Stimulated activated CD8-positive, alpha-beta memory T cell treated with anti-CD3 and anti-CD28 coated beads, Interleukin-7, amount 100 ng/mL, for 4 hours (primary cell): ENCODE measurements around the gene COA7.
A peak's percentile ranks its signal among the peaks of the same experiment; 100 is the strongest.
"Not testable (repeated sequence)": the region's sequence is repeated elsewhere in the genome, so short reads cannot be mapped to it uniquely, and the experiment has no call there.

ENCODE experiments used
- DNase-seq, 2 donors: peaks; one replicate each; pipeline ENCODE4 v3.0.0-alpha.2; 2020; ENCODE audit warnings: low read depth in 2 of 2

COA7 gene

GRCh38 chr1:52706136-52706670 lies 8.1 kb upstream of the COA7 start:
- no peak for DNase-seq

DNA sequence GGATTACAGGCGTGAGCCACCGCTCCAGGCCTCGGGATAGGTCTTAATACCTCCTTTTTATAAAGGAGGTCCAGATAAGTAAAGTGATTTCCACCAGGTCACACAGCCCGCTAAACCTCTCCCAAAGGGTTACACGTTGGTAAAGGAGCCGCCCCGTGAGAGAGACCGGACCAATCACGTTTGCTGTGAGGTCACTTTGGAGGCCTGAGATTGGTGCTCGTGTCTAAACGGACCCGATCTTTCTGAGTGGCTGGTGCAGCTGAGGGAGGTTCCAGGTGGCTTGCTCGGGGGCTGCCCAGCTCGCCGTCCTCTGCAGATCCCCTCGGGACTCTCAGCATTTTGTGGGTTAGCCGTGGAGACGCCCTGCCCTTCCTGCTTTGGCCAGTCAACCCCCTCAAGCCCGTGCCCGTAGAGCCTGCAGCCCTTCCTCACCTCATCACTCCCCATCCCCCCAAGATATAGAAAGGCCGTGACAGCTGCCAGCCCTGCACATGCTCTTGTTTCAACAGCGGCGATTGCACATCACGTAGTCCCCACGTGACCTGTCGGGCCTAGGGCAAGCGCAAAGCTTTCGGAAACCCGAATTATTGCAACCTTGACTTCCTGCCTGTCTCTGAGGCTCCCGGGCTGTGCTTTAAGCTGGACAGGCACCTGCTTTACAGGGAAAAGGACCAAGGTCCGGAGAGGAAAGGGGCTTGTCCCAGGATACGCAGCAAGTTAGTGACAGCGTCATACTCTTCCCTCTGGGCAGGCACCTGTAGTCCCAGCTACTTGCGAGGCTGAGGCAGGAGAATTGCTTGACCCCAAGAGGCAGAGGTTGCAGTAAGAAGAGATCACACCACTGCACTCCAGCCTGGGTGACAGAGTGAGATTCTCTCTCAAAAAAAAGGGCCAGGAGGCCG lies 5.0 kb upstream of the COA7 start:
- peak; percentile 71 to 72 for DNase-seq

DNA sequence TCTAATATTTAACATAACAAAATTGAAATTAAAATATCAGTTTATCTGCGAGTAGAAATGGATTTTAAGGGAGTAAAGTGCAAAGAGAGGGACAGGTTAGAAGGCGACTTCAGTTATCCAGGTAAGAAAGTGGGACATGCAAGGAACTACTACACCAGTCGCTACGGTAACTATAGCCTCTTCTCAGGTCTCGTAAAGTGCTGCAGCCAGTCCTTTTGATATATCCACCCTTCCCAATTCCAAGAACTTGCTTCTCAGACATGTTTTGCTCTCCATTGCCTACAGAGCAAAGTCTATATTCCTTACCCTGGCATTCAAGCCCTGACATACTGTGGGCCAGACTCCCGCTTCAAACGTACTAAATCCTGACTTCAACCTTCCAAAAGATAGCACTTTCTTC lies 2.5 kb downstream of the COA7 start:
- no peak for DNase-seq

- DNase-seq: no peak
These were observed 4.3 kb downstream of the COA7 start for GRCh38 chr1:52693843-52694242.

GRCh38 chr1:52693351-52693750 lies 4.8 kb downstream of the COA7 start:
- not testable (repeated sequence) for DNase-seq

DNA sequence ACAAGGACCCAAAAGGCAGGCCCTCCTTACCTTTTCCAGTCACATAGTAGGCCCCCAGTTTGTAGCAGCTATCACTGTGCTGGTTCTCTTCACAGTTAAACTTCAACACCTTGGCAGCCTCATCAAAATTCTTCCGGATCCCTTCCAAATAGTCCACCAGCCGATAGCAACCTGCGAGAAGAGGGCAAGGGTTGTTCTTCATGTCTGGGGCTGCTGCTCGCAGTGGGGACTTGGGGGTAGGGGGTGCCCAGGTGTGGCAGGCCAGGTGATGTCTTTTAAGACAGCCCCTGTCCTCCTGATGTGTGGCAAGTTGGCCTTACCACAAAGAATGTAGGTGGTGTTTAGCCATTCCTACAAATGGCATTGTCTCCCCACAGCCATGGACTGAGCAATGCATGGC lies 5.5 kb downstream of the COA7 start:
- no peak for DNase-seq

- no peak for DNase-seq
These were observed 6.3 kb downstream of the COA7 start for GRCh38 chr1:52691821-52692220.

- no peak for DNase-seq
These were observed 11.3 kb downstream of the COA7 start for GRCh38 chr1:52686830-52687229.

DNA sequence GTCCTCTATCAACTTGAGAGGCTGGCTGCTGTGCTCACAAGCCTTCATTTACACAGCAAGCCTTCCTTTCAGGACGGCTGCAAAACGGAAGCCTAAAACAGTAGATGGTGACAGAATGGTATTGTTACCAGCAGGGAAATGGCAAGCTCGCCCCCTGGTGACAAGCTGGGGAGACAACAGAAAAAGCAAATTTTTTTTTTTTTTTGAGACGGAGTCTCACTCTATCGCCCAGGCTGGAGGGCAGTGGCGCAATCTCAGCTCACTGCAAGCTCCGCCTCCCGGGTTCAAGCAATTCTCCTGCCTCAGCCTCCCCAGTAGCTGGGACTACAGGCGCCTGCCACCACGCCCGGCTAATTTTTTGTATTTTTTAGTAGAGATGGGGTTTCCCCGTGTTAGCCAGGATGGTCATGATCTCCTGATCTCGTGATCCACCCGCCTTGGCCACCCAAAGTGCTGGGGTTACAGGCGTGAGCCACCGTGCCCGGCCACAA lies 11.8 kb downstream of the COA7 start:
- DNase-seq: peak; percentile 52 to 53

GRCh38 chr1:52684545-52684944 lies 13.6 kb downstream of the COA7 start:
- no peak for DNase-seq

- no peak for DNase-seq
These were observed 14.7 kb downstream of the COA7 start for GRCh38 chr1:52683367-52683940.

DNA sequence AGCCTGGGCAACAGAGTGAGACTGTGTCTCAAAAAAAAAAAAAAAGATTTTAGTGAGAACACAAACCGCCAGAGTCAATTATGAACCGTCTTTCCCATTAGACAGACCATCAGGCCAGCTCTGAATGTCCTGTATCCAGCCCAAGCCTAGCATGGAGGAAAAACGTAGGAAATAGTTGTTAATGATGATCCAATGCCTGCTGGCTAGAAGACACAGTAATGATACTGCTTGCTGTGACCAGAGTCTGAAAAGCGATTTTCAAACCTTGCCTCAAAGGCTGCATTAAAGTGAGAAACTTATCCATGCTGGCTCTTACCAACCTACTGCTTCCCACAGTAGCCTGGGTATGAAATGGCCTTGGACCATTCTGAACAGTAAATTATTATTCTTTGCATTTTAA lies 17.0 kb downstream of the COA7 start:
- no peak for DNase-seq

DNA sequence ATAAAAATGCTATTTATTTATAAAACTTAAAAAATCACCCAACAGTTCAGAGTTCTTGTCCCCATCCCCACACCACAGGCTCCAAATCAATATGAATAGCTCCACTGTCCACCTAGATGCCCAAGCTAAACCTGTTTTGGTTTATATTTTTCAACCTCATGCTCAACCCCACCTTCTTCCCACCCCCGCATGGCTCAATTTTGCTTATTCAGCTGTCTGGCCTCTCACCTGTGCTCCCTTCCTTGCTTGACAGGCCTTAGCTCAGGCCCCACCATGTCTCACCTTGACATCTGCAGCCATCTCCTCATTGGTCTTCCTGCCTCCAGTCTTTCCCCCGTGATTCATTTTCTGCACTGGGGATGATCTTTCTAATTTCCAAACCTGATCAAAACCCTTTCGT lies 17.8 kb downstream of the COA7 start:
- DNase-seq: no peak

DNA sequence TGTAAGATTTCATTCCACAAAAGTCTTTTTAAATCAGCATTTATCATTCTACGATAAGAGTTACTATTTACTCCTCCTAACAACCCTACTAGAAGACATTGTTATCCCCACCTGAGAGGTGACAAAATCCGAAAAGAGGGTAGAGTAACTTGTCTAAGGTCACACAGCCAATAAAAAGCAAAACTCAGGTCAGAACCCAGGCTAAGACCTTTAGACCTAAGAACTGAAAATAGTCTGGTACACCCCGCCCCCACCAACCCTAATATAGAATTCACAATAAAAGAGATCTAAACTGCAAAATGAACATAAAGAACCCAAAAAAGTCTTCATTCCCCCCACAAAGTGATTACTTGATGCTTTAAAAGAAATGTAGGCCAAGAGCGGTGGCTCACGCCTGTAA lies 18.6 kb downstream of the COA7 start:
- DNase-seq: no peak

DNA sequence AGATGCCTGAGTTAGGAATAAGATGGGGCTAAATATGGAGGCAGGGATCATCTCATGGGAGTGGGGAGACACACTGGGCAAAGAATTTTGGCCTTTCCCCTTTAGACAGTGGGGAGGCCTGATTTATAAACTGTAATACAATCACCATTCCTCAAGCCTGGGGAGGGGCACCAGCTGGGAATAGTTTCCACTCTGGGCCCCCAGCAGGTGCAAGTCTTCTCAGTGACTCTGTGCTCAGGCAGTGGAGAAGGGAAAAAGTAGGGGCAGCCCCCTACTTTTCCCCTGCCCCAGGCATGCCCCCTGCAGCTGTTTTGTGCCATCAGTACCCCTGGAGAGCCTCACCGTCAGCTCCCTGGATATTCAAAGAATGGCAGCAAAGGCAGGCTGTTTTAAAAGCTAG lies 19.1 kb downstream of the COA7 start:
- no peak for DNase-seq

GRCh38 chr1:52677076-52677806 lies 20.9 kb downstream of the COA7 start:
- DNase-seq: no peak

- no peak for DNase-seq
These were observed 21.8 kb downstream of the COA7 start for GRCh38 chr1:52676249-52676903.

GRCh38 chr1:52674497-52675384 lies 23.4 kb downstream of the COA7 start:
- no peak for DNase-seq

DNA sequence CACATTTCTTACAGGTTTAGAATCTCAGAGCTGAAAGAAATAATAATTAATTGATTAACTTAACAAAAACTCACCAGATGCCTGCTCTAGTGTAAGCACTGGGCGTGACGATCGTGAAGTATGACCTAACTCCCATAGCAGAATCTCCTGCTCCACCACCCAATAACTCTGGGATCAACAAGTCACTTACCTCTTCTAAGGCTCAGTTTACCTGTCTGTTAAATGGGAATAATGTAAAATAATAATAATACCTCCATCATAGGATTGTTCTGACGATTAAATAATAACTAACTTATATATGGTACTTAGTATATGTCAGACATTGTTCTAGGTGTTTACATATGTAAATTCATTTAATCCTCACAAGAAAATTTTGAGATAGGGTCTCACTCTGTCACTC lies 24.6 kb downstream of the COA7 start:
- DNase-seq: no peak

DNA sequence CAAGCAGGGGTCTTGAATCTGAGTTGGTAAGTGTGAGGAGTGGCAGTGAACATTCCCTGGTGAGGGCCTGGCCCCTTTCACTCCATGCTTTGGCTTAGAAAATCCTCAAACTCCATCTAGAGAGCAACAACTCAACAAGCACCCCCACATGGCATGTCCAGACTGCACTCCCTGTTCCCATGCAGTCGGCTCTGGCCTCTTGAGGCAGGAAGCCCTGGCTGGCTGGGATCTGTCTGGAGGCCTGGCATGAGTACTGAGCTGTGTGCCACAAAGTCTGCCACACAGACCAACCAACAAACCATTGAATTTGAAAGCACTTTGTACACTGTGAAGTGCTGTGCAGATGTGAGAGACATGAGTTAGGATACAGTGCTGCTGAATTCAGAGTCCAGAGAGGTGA lies 25.2 kb downstream of the COA7 start:
- no peak for DNase-seq

DNA sequence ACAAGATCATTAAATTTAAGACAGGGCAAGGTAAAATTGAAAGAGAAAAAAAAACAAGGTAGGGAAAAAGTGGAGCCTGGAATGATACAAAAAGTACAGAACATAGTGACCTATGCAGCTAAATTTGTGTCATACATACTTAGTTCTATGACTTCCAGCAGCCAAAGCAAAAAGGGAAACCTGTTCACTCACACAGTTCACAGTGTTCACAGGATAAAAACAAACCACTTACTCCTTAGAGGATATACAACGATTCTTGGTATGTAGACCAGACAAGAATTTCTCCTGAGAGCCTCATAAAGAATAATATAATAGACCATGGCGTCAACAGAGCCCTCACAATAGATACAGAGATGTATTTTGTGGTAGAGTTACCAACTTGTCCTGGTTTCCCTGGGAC lies 27.5 kb downstream of the COA7 start:
- no peak for DNase-seq
